Transverse colon (tissue), 4 donors: ENCODE results near the gene EXOSC5. TPM values are rescaled to one million over a fixed set of nuclear protein-coding genes. Genes with fewer than 3 reads are reported as not detected.

Experiments
- DNase-seq: peaks from one replicate; pipeline ENCODE4 v3.0.0-alpha.2; 2019
- H3K27ac ChIP-seq, 4 donors: fragments of 200-600 bp; sonication (generic); 2 replicates each; pipeline ENCODE4 v1.5.1; 2016 to 2018; ENCODE audit warnings: inconsistent platforms in 4 of 4
- H3K27me3 ChIP-seq: fragments of 200-600 bp; sonication (generic); 2 replicates; pipeline ENCODE4 v1.5.1; 2017; ENCODE audit warnings: inconsistent platforms
- H3K36me3 ChIP-seq, 4 donors: fragments of 200-600 bp; sonication (generic); 2 replicates each; pipeline ENCODE4 v1.5.1; 2017 to 2019; ENCODE audit warnings: inconsistent platforms in 4 of 4
- H3K4me1 ChIP-seq, 4 donors: fragments of 200-600 bp; sonication (generic); 2 replicates each; pipeline ENCODE4 v1.5.1; 2017 to 2020; ENCODE audit warnings: inconsistent platforms in 4 of 4
- H3K4me3 ChIP-seq, 4 donors: fragments of 200-600 bp; sonication (generic); 1 replicate in 1 of 4; 2 replicates in 3 of 4; pipeline versions ENCODE4 v1.5.1 to v1.6.1; 2017 to 2019; ENCODE audit warnings: inconsistent platforms in 4 of 4
- H3K9me3 ChIP-seq, 2 donors: fragments of 200-600 bp; sonication (generic); 2 replicates each; pipeline ENCODE4 v1.5.1; 2017 to 2019; ENCODE audit warnings: inconsistent platforms in 2 of 2
- CTCF ChIP-seq, 5 experiments: fragments of 200-600 bp in 3 of 5; fragments of 450-650 bp in 2 of 5; sonication (generic) in 3 of 5; IDR thresholded peaks; 1 replicate in 2 of 5; 2 replicates in 3 of 5; pipeline ENCODE4 v1.5.1; 2016 to 2017; ENCODE audit warnings: antibody characterized with exemption in 5 of 5, inconsistent platforms in 3 of 5, mild to moderate bottlenecking in 2 of 5, moderate library complexity in 1 of 5
- EP300 ChIP-seq: sonication (generic); formaldehyde crosslinking; IDR thresholded peaks from one replicate; pipeline ENCODE4 v1.6.1; 2017; ENCODE audit warnings: antibody characterized with exemption, low read depth
- POLR2A ChIP-seq: fragments of 450-650 bp; IDR thresholded peaks from one replicate; pipeline ENCODE4 v1.6.1; 2016; ENCODE audit warnings: antibody characterized with exemption, mild to moderate bottlenecking, moderate library complexity
- POLR2AphosphoS5 ChIP-seq, 3 donors: sonication (generic); formaldehyde crosslinking; IDR thresholded peaks; one replicate each; pipeline ENCODE4 v1.6.1; 2016; ENCODE audit warnings: antibody characterized with exemption in 3 of 3
- WGBS, 2 donors: methylation state at CpG; one replicate each; pipeline ENCODE4 v1.1.5; 2018; ENCODE audit warnings: low coverage in 1 of 2; 5-methylcytosine and 5-hydroxymethylcytosine counted together
- in situ Hi-C, 4 donors: fragments of 200-750 bp; cut with MboI; loops; one replicate each; pipeline versions ENCODE4 v1.15.0 to v1.15.1; 2017; ENCODE audit warnings: low sequenced_read_pairs in 3 of 4, low pct_ligation_motif_present in 1 of 4, low pct_unique_long_range_greater_than_20kb in 1 of 4
- intact Hi-C: fragments of 100-400 bp; cut with DNase I; formaldehyde crosslinking; loops from one replicate; pipeline ENCODE4 v1.15.1; 2023; ENCODE audit warnings: low total_unique reads
- total RNA-seq, 4 donors: library from RNA; depleted of rRNA; stranded (reverse); fragments of >200 nt; gene quantifications; one replicate each; pipeline ENCODE4 v1.1.0, GENCODE V29; 2016

The EXOSC5 gene
- total RNA-seq, 4 donors from 2014 or later: 4.0 to 20.6 (median 10.8) TPM

DNA sequence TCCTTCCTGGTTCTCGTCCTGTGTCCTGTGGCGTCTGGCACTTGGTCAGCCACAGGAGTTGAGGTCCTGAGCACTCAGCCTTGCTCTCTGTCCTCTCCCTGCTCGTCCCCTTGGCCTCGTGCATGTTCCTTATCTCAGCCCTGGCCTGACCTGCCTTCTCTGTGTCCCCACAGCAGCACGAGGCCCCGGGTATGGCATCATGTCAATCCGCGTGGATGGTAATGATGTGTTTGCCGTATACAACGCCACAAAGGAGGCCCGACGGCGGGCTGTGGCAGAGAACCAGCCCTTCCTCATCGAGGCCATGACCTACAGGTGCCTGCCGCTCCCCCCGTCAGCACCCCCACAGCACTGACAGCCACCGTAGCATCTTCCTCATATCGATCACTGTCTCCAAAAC is 25.3 kb upstream of the EXOSC5 start:
- no peak for DNase-seq
- no peak for TF ChIP-seq POLR2A
- TF ChIP-seq POLR2AphosphoS5 (IDR thresholded peaks at IDR 0.05): no peak
- TF ChIP-seq EP300: no peak
- TF ChIP-seq CTCF (IDR thresholded peaks at IDR 0.05): no peak
- no peaks in the 10 kb centered on the region for H3K27me3 ChIP-seq
- H3K36me3 ChIP-seq: peaks cover 0 to 20% (median 10%) of the 10 kb centered on the region in 4 donors
- H3K4me1 ChIP-seq: peaks cover 16 to 49% (median 39%) of the 10 kb centered on the region in 4 donors
- H3K9me3 ChIP-seq: no peaks in the 10 kb centered on the region
- no peak overlapping the region for H3K4me3 ChIP-seq
- peak overlapping the region in 1 of 4 donors; percentile 63 for H3K27ac ChIP-seq
- in situ Hi-C loops: no loop called here
- 85 to 93% methylated on average over 5 to 18 of the region's 18 CpGs for WGBS, 2 donors
- intact Hi-C loops: no loop called here

GRCh38 chr19:41421973-41422372 is 24.8 kb upstream of the EXOSC5 start:
- H3K9me3 ChIP-seq: no peaks in the 10 kb centered on the region
- H3K27ac ChIP-seq: peak overlapping the region; percentile 46 to 65 (median 62)
- intact Hi-C loops (no loop called here), in situ Hi-C loops (no loop called here)
- WGBS, 2 donors: 93% methylated on average over 20 of the region's 20 CpGs; no CpG with 5 or more reads in 1 of the 2 donors
- H3K27me3 ChIP-seq: no peaks in the 10 kb centered on the region
- H3K4me1 ChIP-seq: peaks cover 16 to 47% (median 38%) of the 10 kb centered on the region in 4 donors
- peaks cover 0 to 21% (median 12%) of the 10 kb centered on the region in 4 donors for H3K36me3 ChIP-seq
- no peak for TF ChIP-seq POLR2A
- no peak for TF ChIP-seq EP300
- no peak for TF ChIP-seq CTCF (IDR thresholded peaks at IDR 0.05)
- no peak for TF ChIP-seq POLR2AphosphoS5 (IDR thresholded peaks at IDR 0.05)
- DNase-seq: no peak
- no peak overlapping the region for H3K4me3 ChIP-seq

- peaks cover 0 to 25% (median 12%) of the 10 kb centered on the region in 4 donors for H3K36me3 ChIP-seq
- H3K9me3 ChIP-seq: no peaks in the 10 kb centered on the region
- H3K4me1 ChIP-seq: peaks cover 14 to 42% (median 32%) of the 10 kb centered on the region in 4 donors
- no peak overlapping the region for H3K4me3 ChIP-seq
- 40 to 65% methylated on average over 1 to 6 of the region's 6 CpGs for WGBS, 2 donors
- peak; percentile 66 for DNase-seq
- H3K27ac ChIP-seq: peak overlapping the region; percentile 46 to 65 (median 62)
- intact Hi-C loops (no loop called here), in situ Hi-C loops (no loop called here)
- no peaks in the 10 kb centered on the region for H3K27me3 ChIP-seq
- TF ChIP-seq POLR2AphosphoS5 (IDR thresholded peaks at IDR 0.05): peak; percentile 11 to 57 (median 32)
- TF ChIP-seq EP300: no peak
- TF ChIP-seq POLR2A: peak; percentile 43
- no peak for TF ChIP-seq CTCF (IDR thresholded peaks at IDR 0.05)
Observed at GRCh38 chr19:41421314-41421713, 24.2 kb upstream of the EXOSC5 start.

DNA sequence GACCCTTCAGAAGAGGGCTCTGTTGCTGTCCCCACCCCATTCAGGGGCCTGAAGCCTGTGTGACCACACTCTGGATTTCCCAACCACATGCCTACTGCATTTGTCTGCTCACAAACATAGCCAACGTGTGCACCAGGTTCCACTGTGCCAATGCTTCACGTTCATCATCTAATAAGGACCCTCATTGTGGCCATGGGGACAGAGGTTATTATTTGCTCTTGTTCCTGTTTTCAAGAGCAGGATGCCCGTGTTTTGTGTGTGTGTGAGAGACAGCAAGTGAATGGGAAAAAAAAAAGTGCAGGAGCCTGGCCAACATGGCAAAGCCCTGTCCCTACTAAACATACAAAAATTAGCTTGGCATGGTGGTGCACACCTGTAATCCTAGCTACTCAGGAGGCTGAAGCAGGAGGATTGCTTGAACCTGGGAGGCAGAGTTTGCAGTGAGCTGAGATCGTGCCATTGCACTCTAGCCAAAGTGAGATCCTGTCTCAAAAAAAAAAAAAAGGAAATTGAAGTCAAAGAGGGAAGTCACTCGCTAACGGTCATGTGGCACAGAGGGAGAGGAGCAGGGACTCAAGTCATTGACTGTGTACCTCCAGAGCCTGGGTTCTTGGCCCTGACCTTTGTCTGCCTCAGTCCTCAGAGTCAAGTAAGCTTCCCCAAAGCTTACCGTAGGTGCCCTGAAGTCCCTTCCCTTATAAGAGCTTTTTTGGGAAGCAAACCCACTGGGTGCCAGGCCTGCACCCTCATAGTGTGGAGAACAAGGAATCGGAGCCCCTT is 23.1 kb upstream of the EXOSC5 start:
- H3K4me1 ChIP-seq: peaks cover 5 to 35% (median 22%) of the 10 kb centered on the region in 4 donors
- H3K4me3 ChIP-seq: no peak overlapping the region
- peaks cover 0 to 28% (median 12%) of the 10 kb centered on the region in 4 donors for H3K36me3 ChIP-seq
- no peaks in the 10 kb centered on the region for H3K27me3 ChIP-seq
- TF ChIP-seq CTCF (IDR thresholded peaks at IDR 0.05) (no peak), POLR2AphosphoS5 (IDR thresholded peaks at IDR 0.05) (no peak), POLR2A (no peak), EP300 (no peak)
- intact Hi-C loops: no loop called here
- WGBS, 2 donors: 61 to 81% methylated on average over 3 to 8 of the region's 8 CpGs
- no peaks in the 10 kb centered on the region for H3K9me3 ChIP-seq
- peak overlapping the region; percentile 46 to 65 (median 62) for H3K27ac ChIP-seq
- in situ Hi-C loops: no loop called here
- DNase-seq: no peak
